Peyer's patch (tissue), 4 donors: ENCODE data around the gene FNDC1. TPM values are rescaled to one million over a fixed set of nuclear protein-coding genes. Genes with fewer than 3 reads are reported as not detected.
A peak's percentile ranks its signal among the peaks of the same experiment; 100 is the strongest.

Source experiments
- DNase-seq, 3 donors: peaks; one replicate each; pipeline ENCODE4 v3.0.0-alpha.2; 2017 to 2019
- H3K27ac ChIP-seq, 4 donors: fragments of 200-600 bp; sonication (generic); one replicate each; pipeline ENCODE4 v1.5.1; 2016 to 2019
- H3K27me3 ChIP-seq, 2 donors: fragments of 200-600 bp; sonication (generic); one replicate each; pipeline ENCODE4 v1.5.1; 2019
- H3K36me3 ChIP-seq, 3 donors: fragments of 200-600 bp; sonication (generic); one replicate each; pipeline ENCODE4 v1.5.1; 2016 to 2019
- H3K4me1 ChIP-seq, 4 donors: fragments of 200-600 bp; sonication (generic); one replicate each; pipeline ENCODE4 v1.5.1; 2016 to 2019
- H3K4me3 ChIP-seq, 4 donors: fragments of 200-600 bp; sonication (generic); 1 replicate in 3 of 4; 2 replicates in 1 of 4; pipeline ENCODE4 v1.5.1; 2016 to 2019; ENCODE audit warnings: mild to moderate bottlenecking in 1 of 4
- H3K9me3 ChIP-seq, 4 donors: fragments of 200-600 bp; sonication (generic); one replicate each; pipeline ENCODE4 v1.5.1; 2016 to 2019; ENCODE audit warnings: mild to moderate bottlenecking in 1 of 4
- CTCF ChIP-seq, 6 experiments: fragments of 450-650 bp in 4 of 6; fragments of 200-600 bp in 2 of 6; sonication (generic) in 1 of 6; IDR thresholded peaks; one replicate each; pipeline ENCODE4 v1.5.1; 2017 to 2019; ENCODE audit warnings: antibody characterized with exemption in 6 of 6, mild to moderate bottlenecking in 3 of 6, moderate library complexity in 1 of 6
- POLR2A ChIP-seq, 2 donors: fragments of 450-650 bp; IDR thresholded peaks; one replicate each; pipeline ENCODE4 v1.5.1; 2017; ENCODE audit warnings: antibody characterized with exemption in 2 of 2, mild to moderate bottlenecking in 2 of 2, moderate library complexity in 2 of 2
- total RNA-seq, 4 donors: library from RNA; depleted of rRNA; stranded (reverse); fragments of >200 nt; gene quantifications; one replicate each; pipeline ENCODE4 v1.1.0, GENCODE V29; 2016

Gene FNDC1
- total RNA-seq, 4 donors from 2014 or later: 0.54 to 1.7 TPM; not detected in 2

- Histone ChIP-seq H3K36me3 (no peaks in the 10 kb centered on the region), H3K4me1 (no peaks in the 10 kb centered on the region), H3K4me3 (no peak overlapping the region), H3K9me3 (no peaks in the 10 kb centered on the region), H3K27me3 (no peaks in the 10 kb centered on the region), H3K27ac (no peak overlapping the region)
- DNase-seq: no peak
- TF ChIP-seq CTCF (IDR thresholded peaks at IDR 0.05) (no peak), POLR2A (IDR thresholded peaks at IDR 0.05) (no peak)
Measured at GRCh38 chr6:159132664-159133063, 36.5 kb upstream of the FNDC1 start.

GRCh38 chr6:159134701-159135364 is 34.4 kb upstream of the FNDC1 start:
- DNase-seq: peak in 2 of 3 donors; percentile 84 to 92
- TF ChIP-seq POLR2A (IDR thresholded peaks at IDR 0.05) (no peak), CTCF (IDR thresholded peaks at IDR 0.05) (peak; percentile 88 to 96 (median 92))
- Histone ChIP-seq H3K27ac (no peak overlapping the region), H3K27me3 (no peaks in the 10 kb centered on the region), H3K36me3 (no peaks in the 10 kb centered on the region), H3K9me3 (no peaks in the 10 kb centered on the region), H3K4me1 (no peaks in the 10 kb centered on the region), H3K4me3 (no peak overlapping the region)

GRCh38 chr6:159137676-159138075 is 31.5 kb upstream of the FNDC1 start:
- Histone ChIP-seq H3K36me3 (no peaks in the 10 kb centered on the region), H3K4me3 (no peak overlapping the region), H3K9me3 (no peaks in the 10 kb centered on the region), H3K27ac (no peak overlapping the region), H3K27me3 (no peaks in the 10 kb centered on the region), H3K4me1 (no peaks in the 10 kb centered on the region)
- no peak for DNase-seq
- no peak for TF ChIP-seq CTCF (IDR thresholded peaks at IDR 0.05)
- TF ChIP-seq POLR2A (IDR thresholded peaks at IDR 0.05): no peak

- Histone ChIP-seq H3K27ac (no peak overlapping the region), H3K4me1 (no peaks in the 10 kb centered on the region), H3K9me3 (no peaks in the 10 kb centered on the region), H3K36me3 (no peaks in the 10 kb centered on the region), H3K27me3 (no peaks in the 10 kb centered on the region), H3K4me3 (no peak overlapping the region)
- no peak for DNase-seq
- TF ChIP-seq POLR2A (IDR thresholded peaks at IDR 0.05) (no peak), CTCF (IDR thresholded peaks at IDR 0.05) (no peak)
Measured at GRCh38 chr6:159142531-159142930, 26.7 kb upstream of the FNDC1 start.

- Histone ChIP-seq H3K27me3 (no peaks in the 10 kb centered on the region), H3K9me3 (no peaks in the 10 kb centered on the region), H3K27ac (no peak overlapping the region), H3K36me3 (no peaks in the 10 kb centered on the region), H3K4me1 (no peaks in the 10 kb centered on the region), H3K4me3 (no peak overlapping the region)
- DNase-seq: no peak
- TF ChIP-seq CTCF (IDR thresholded peaks at IDR 0.05) (no peak), POLR2A (IDR thresholded peaks at IDR 0.05) (no peak)
Measured at GRCh38 chr6:159148641-159149040, 20.6 kb upstream of the FNDC1 start.

GRCh38 chr6:159149641-159150040 is 19.6 kb upstream of the FNDC1 start:
- TF ChIP-seq POLR2A (IDR thresholded peaks at IDR 0.05) (no peak), CTCF (IDR thresholded peaks at IDR 0.05) (no peak)

More at GRCh38 chr6:159149641-159150040, 19.6 kb upstream of the FNDC1 start:
- Histone ChIP-seq H3K27me3 (no peaks in the 10 kb centered on the region), H3K4me3 (no peak overlapping the region), H3K36me3 (no peaks in the 10 kb centered on the region), H3K9me3 (no peaks in the 10 kb centered on the region), H3K4me1 (no peaks in the 10 kb centered on the region), H3K27ac (no peak overlapping the region)
- no peak for DNase-seq
